ENCODE measurements around the gene CUX1. TPM values are rescaled to one million over a fixed set of nuclear protein-coding genes. Genes with fewer than 3 reads are reported as not detected.

Gene CUX1
- total RNA-seq, 2 donors from 2014 or later, result 42.0 to 47.5 TPM

GRCh38 chr7:102184303-102184702, 366.9 kb downstream of the CUX1 start:
- ATAC-seq, result no peak
- TF ChIP-seq CTCF (IDR thresholded peaks at IDR 0.05), result no peak
- TF ChIP-seq POLR2A (IDR thresholded peaks at IDR 0.05), result no peak
- intact Hi-C loops (cut with DNase I), result no loop called here
- no peak overlapping the region for H3K4me3 ChIP-seq
- no peaks in the 10 kb centered on the region for H3K27me3 ChIP-seq
- no peak for DNase-seq
- no peak overlapping the region for H3K27ac ChIP-seq
- no peaks in the 10 kb centered on the region for H3K36me3 ChIP-seq (replicated peaks in 1 of 2; ENCODE audit: insufficient read depth in 1 of 2, low read depth in 2 of 2)
- WGBS, 2 donors, result 95 to 98% methylated on average over 4 of the region's 4 CpGs
- no peaks in the 10 kb centered on the region for H3K4me1 ChIP-seq
- H3K9me3 ChIP-seq, result no peaks in the 10 kb centered on the region

DNA sequence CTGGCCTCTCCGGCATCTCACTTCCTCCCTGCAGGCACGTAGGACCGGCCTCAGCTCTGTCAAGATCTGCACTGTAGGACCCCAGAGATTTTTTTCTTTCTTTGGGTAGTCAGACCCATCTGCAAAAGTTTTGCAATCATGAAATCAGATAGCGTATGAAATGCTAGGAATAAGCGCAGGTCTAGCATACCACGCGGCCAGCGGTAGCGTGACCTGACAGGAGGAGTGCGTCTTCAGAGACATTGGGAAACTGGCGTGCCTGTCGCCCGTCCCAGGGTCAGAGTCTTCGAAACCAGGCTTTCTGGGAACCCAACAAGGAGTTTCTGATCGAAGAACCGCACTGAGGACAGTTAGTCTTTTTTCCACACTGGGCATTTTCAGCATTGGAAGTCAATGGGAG, 368.4 kb downstream of the CUX1 start:
- TF ChIP-seq POLR2A (IDR thresholded peaks at IDR 0.05) (no peak), CTCF (IDR thresholded peaks at IDR 0.05) (no peak)
- no peaks in the 10 kb centered on the region for H3K4me1 ChIP-seq
- intact Hi-C loops (cut with DNase I), result no loop called here
- 94 to 95% methylated on average over 8 to 16 of the region's 16 CpGs for WGBS, 2 donors
- H3K27ac ChIP-seq, result no peak overlapping the region
- H3K4me3 ChIP-seq, result no peak overlapping the region
- H3K27me3 ChIP-seq, result no peaks in the 10 kb centered on the region
- DNase-seq (no peak), ATAC-seq (no peak)
- no peaks in the 10 kb centered on the region for H3K9me3 ChIP-seq
- peaks cover 0 to 5% of the 10 kb centered on the region in 2 donors for H3K36me3 ChIP-seq (replicated peaks in 1 of 2; ENCODE audit: insufficient read depth in 1 of 2, low read depth in 2 of 2)

- Histone ChIP-seq H3K36me3 (replicated peaks in 1 of 2; ENCODE audit: insufficient read depth in 1 of 2, low read depth in 2 of 2) (peaks cover 0 to 5% of the 10 kb centered on the region in 2 donors), H3K4me3 (no peak overlapping the region), H3K4me1 (no peaks in the 10 kb centered on the region), H3K27me3 (no peaks in the 10 kb centered on the region), H3K9me3 (no peaks in the 10 kb centered on the region), H3K27ac (no peak overlapping the region)
- TF ChIP-seq POLR2A (IDR thresholded peaks at IDR 0.05) (no peak), CTCF (IDR thresholded peaks at IDR 0.05) (no peak)
- no peak for ATAC-seq
- 83 to 87% methylated on average over 6 of the region's 6 CpGs for WGBS, 2 donors
- intact Hi-C loops (cut with DNase I), result no loop called here
- no peak for DNase-seq
Measured at GRCh38 chr7:102186306-102186705, 368.9 kb downstream of the CUX1 start.

- DNase-seq, result no peak
- ATAC-seq, result no peak
- WGBS, 2 donors, result 93 to 95% methylated on average over 7 of the region's 7 CpGs
- H3K27me3 ChIP-seq, result no peaks in the 10 kb centered on the region
- no peak overlapping the region for H3K4me3 ChIP-seq
- TF ChIP-seq POLR2A (IDR thresholded peaks at IDR 0.05), result no peak
- TF ChIP-seq CTCF (IDR thresholded peaks at IDR 0.05), result no peak
- H3K9me3 ChIP-seq, result no peaks in the 10 kb centered on the region
- no peak overlapping the region for H3K27ac ChIP-seq
- H3K36me3 ChIP-seq (replicated peaks in 1 of 2; ENCODE audit: insufficient read depth in 1 of 2, low read depth in 2 of 2), result peaks cover 0 to 12% of the 10 kb centered on the region in 2 donors
- intact Hi-C loops (cut with DNase I), result no loop called here
- no peaks in the 10 kb centered on the region for H3K4me1 ChIP-seq
Measured at GRCh38 chr7:102188746-102189145, 371.3 kb downstream of the CUX1 start.

GRCh38 chr7:102189756-102190155, 372.3 kb downstream of the CUX1 start:
- 86 to 89% methylated on average over 7 of the region's 7 CpGs for WGBS, 2 donors

More at GRCh38 chr7:102189756-102190155, 372.3 kb downstream of the CUX1 start:
- Histone ChIP-seq H3K27me3 (no peaks in the 10 kb centered on the region), H3K4me1 (no peaks in the 10 kb centered on the region), H3K4me3 (no peak overlapping the region), H3K36me3 (replicated peaks in 1 of 2; ENCODE audit: insufficient read depth in 1 of 2, low read depth in 2 of 2) (peaks cover 0 to 12% of the 10 kb centered on the region in 2 donors), H3K27ac (no peak overlapping the region), H3K9me3 (no peaks in the 10 kb centered on the region)
- ATAC-seq (no peak), DNase-seq (no peak)
- TF ChIP-seq CTCF (IDR thresholded peaks at IDR 0.05) (no peak), POLR2A (IDR thresholded peaks at IDR 0.05) (no peak)
- intact Hi-C loops (cut with DNase I), result no loop called here

All from body of pancreas (tissue), 4 donors.